SU-DHL-6 (cell line): ENCODE measurements around the gene ELP5.

Experiments
- H2AFZ ChIP-seq: fragments of 200-600 bp; sonication (generic); 2 replicates; pipeline ENCODE4 v1.6.1; 2014; ENCODE audit warnings: low read depth, mild to moderate bottlenecking, moderate library complexity, mixed read lengths, antibody characterized with exemption, low read length; ENCODE audit not compliant: severe bottlenecking
- H3F3A ChIP-seq: fragments of 200-600 bp; shearing (Covaris generic); 2 replicates; pipeline ENCODE4 v1.6.0; 2016; ENCODE audit warnings: antibody characterized with exemption, mild to moderate bottlenecking; ENCODE audit not compliant: insufficient read depth
- H3K27ac ChIP-seq: fragments of 200-600 bp; sonication (generic); 2 replicates; pipeline ENCODE4 v1.5.1; 2016; ENCODE audit warnings: low read depth, mild to moderate bottlenecking, low read length, moderate library complexity, mixed read lengths
- H3K27me3 ChIP-seq: fragments of 200-600 bp; sonication (generic), shearing (Covaris generic); 2 replicates; pipeline ENCODE4 v1.6.0; 2014; ENCODE audit warnings: mild to moderate bottlenecking, low read length
- H3K36me3 ChIP-seq: fragments of 200-600 bp; sonication (generic); 2 replicates; pipeline ENCODE4 v1.6.1; 2014; ENCODE audit warnings: mild to moderate bottlenecking, low read length, mixed read lengths
- H3K4me2 ChIP-seq: fragments of 300-600, 200-600 bp; shearing (Covaris generic), sonication (generic); 2 replicates; pipeline ENCODE4 v1.6.0; 2014; ENCODE audit warnings: low read length, low read depth, mild to moderate bottlenecking; ENCODE audit not compliant: poor library complexity, severe bottlenecking
- H3K4me3 ChIP-seq: fragments of 200-600 bp; sonication (generic); 2 replicates; pipeline ENCODE4 v1.5.1; 2014; ENCODE audit warnings: antibody characterized with exemption, low read length, mild to moderate bottlenecking, mixed read lengths; ENCODE audit not compliant: insufficient read depth, poor library complexity, severe bottlenecking
- H3K79me2 ChIP-seq: fragments of 200-600 bp; sonication (generic); 2 replicates; pipeline ENCODE4 v1.6.1; 2014; ENCODE audit warnings: mild to moderate bottlenecking, low read length, moderate library complexity; ENCODE audit not compliant: insufficient read depth
- H3K9ac ChIP-seq: fragments of 200-600 bp; sonication (generic); 2 replicates; pipeline ENCODE4 v1.7.0; 2014; ENCODE audit warnings: mild to moderate bottlenecking, low read length
- H3K9me2 ChIP-seq: fragments of 200-600 bp; sonication (generic); replicated peaks from 2 replicates; pipeline ENCODE4 v1.6.1; 2014; ENCODE audit warnings: low read length; ENCODE audit not compliant: insufficient read depth
- H3K9me3 ChIP-seq: fragments of 200-600 bp; sonication (generic); 2 replicates; pipeline ENCODE4 v1.6.1; 2014; ENCODE audit warnings: low read length, mixed read lengths; ENCODE audit not compliant: insufficient read depth
- H4K20me1 ChIP-seq: fragments of 200-600 bp; sonication (generic); 2 replicates; pipeline ENCODE4 v1.6.1; 2014; ENCODE audit warnings: low read depth, mild to moderate bottlenecking, antibody characterized with exemption, low read length, moderate library complexity, mixed read lengths
- EZH2phosphoT487 ChIP-seq: fragments of 200-600 bp; sonication (generic), shearing (Covaris generic); conservative IDR thresholded peaks from 2 replicates; pipeline ENCODE4 v1.6.1; 2018; ENCODE audit warnings: mild to moderate bottlenecking, antibody characterized with exemption, low read length, moderate library complexity, mixed read lengths
- TF ChIP-seq, protein P1 (sequence below): fragments of 200-600 bp; sonication (generic); IDR thresholded peaks from one replicate; pipeline ENCODE4 v1.5.1; 2017; ENCODE audit warnings: antibody characterized with exemption, mild to moderate bottlenecking, low read length, moderate library complexity; ENCODE audit not compliant: insufficient read depth, poor library complexity, severe bottlenecking

The ELP5 gene

DNA sequence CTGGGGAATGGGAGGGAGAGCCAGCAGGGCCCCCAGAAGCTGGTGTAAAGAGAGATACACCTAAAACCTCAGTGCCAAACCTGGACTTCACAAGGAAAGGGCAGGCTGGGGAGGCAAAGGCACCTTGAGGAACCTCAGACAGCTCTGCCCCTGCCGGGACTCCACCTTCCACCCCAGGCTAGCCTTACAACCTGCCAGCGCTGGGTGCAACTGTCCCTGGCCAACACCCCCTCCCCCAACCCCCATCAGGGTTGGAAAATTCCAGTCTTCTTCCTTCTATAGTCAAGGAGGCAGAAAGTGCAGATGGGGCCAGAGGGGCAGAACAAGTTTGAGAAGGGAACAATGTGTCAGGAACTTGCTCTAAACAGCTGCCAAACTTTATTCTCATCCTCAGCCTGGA is 40.2 kb downstream of the ELP5 start:
- H3K27ac ChIP-seq, result no peak overlapping the region
- H3F3A ChIP-seq, result no peaks in the 10 kb centered on the region
- TF ChIP-seq, protein P1, sequence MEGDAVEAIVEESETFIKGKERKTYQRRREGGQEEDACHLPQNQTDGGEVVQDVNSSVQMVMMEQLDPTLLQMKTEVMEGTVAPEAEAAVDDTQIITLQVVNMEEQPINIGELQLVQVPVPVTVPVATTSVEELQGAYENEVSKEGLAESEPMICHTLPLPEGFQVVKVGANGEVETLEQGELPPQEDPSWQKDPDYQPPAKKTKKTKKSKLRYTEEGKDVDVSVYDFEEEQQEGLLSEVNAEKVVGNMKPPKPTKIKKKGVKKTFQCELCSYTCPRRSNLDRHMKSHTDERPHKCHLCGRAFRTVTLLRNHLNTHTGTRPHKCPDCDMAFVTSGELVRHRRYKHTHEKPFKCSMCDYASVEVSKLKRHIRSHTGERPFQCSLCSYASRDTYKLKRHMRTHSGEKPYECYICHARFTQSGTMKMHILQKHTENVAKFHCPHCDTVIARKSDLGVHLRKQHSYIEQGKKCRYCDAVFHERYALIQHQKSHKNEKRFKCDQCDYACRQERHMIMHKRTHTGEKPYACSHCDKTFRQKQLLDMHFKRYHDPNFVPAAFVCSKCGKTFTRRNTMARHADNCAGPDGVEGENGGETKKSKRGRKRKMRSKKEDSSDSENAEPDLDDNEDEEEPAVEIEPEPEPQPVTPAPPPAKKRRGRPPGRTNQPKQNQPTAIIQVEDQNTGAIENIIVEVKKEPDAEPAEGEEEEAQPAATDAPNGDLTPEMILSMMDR, result no peak
- no peak for TF ChIP-seq EZH2phosphoT487
- no peaks in the 10 kb centered on the region for H4K20me1 ChIP-seq
- H3K36me3 ChIP-seq, result no peaks in the 10 kb centered on the region
- no peak overlapping the region for H3K9ac ChIP-seq
- no peaks in the 10 kb centered on the region for H3K9me3 ChIP-seq
- no peaks in the 10 kb centered on the region for H3K79me2 ChIP-seq
- no peak overlapping the region for H3K4me3 ChIP-seq
- no peaks in the 10 kb centered on the region for H3K27me3 ChIP-seq
- no peak overlapping the region for H3K4me2 ChIP-seq
- no peak overlapping the region for H2AFZ ChIP-seq
- H3K9me2 ChIP-seq, result no peaks in the 10 kb centered on the region

DNA sequence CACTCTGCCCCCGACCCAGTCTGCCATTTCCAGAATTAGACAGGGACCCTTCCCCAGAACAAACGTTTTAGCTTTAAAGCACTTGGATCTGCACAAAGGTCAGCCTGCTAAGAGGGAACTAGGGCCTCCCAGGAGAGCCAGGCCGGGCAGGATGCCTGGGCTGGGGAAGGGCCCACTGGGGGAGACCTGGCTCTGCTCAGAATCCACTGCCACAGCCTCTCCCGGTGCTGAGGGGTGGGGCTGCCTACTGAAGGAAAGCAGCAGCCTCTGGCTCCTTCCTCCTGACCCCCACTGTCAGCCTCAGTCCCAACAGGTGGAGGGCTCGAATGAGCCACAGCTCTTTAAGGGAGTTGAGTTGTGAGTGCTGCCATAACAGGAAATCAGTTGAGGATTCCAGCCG is 40.7 kb downstream of the ELP5 start:
- TF ChIP-seq EZH2phosphoT487, result no peak
- TF ChIP-seq, protein P1, result no peak
- H3K9ac ChIP-seq, result no peak overlapping the region
- no peaks in the 10 kb centered on the region for H3K9me3 ChIP-seq
- H3K27me3 ChIP-seq, result no peaks in the 10 kb centered on the region
- no peak overlapping the region for H3K4me3 ChIP-seq
- no peaks in the 10 kb centered on the region for H3K36me3 ChIP-seq
- H3F3A ChIP-seq, result no peaks in the 10 kb centered on the region
- H3K79me2 ChIP-seq, result no peaks in the 10 kb centered on the region
- no peaks in the 10 kb centered on the region for H3K9me2 ChIP-seq
- H3K27ac ChIP-seq, result no peak overlapping the region
- H3K4me2 ChIP-seq, result no peak overlapping the region
- no peaks in the 10 kb centered on the region for H4K20me1 ChIP-seq
- no peak overlapping the region for H2AFZ ChIP-seq

DNA sequence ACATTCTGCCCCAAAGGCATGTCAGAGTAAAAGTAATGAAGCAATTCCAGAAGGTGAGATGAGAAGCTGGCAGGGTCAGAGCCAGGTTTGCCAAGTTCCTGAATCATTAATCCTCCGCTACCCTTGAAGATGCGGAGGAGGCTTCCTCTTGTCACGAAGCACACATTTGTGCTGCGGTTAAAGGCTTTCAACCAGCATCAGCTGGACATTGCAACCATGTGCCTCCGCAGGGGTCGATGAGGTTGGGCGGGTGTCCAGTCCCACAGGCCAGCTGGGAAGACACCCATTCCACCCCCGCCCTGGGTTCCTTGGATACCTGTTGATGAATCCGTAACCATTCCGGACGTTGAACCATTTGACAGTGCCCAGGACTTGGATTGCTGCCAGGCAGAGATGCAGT is 41.1 kb downstream of the ELP5 start:
- TF ChIP-seq EZH2phosphoT487, result no peak
- TF ChIP-seq, protein P1, result no peak
- Histone ChIP-seq H2AFZ (no peak overlapping the region), H3K79me2 (no peaks in the 10 kb centered on the region), H3K36me3 (no peaks in the 10 kb centered on the region), H3K4me2 (no peak overlapping the region), H3K4me3 (no peak overlapping the region), H3F3A (no peaks in the 10 kb centered on the region), H4K20me1 (no peaks in the 10 kb centered on the region), H3K9me2 (no peaks in the 10 kb centered on the region), H3K27ac (no peak overlapping the region), H3K27me3 (no peaks in the 10 kb centered on the region), H3K9me3 (no peaks in the 10 kb centered on the region), H3K9ac (no peak overlapping the region)
